ENCODE results near the gene GOLGA6L1.

GOLGA6L1 gene

GRCh38 chr15:23081271-23081670 is 55.4 kb downstream of the GOLGA6L1 start:
- no peak overlapping the region for H3K27ac ChIP-seq
- TF ChIP-seq, protein P1, sequence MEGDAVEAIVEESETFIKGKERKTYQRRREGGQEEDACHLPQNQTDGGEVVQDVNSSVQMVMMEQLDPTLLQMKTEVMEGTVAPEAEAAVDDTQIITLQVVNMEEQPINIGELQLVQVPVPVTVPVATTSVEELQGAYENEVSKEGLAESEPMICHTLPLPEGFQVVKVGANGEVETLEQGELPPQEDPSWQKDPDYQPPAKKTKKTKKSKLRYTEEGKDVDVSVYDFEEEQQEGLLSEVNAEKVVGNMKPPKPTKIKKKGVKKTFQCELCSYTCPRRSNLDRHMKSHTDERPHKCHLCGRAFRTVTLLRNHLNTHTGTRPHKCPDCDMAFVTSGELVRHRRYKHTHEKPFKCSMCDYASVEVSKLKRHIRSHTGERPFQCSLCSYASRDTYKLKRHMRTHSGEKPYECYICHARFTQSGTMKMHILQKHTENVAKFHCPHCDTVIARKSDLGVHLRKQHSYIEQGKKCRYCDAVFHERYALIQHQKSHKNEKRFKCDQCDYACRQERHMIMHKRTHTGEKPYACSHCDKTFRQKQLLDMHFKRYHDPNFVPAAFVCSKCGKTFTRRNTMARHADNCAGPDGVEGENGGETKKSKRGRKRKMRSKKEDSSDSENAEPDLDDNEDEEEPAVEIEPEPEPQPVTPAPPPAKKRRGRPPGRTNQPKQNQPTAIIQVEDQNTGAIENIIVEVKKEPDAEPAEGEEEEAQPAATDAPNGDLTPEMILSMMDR (conservative IDR thresholded peaks at IDR 0.05) = no peak
- no peak for TF ChIP-seq ZFX (IDR thresholded peaks at IDR 0.05)

GRCh38 chr15:23079766-23080165 is 56.9 kb downstream of the GOLGA6L1 start:
- no peak overlapping the region for H3K27ac ChIP-seq
- TF ChIP-seq, protein P1 (conservative IDR thresholded peaks at IDR 0.05) = no peak
- TF ChIP-seq ZFX (IDR thresholded peaks at IDR 0.05) = no peak
